ENCODE measurements around the gene KLC1.
A peak's percentile ranks its signal among the peaks of the same experiment; 100 is the strongest.
"Not testable (repeated sequence)": the region's sequence is repeated elsewhere in the genome, so short reads cannot be mapped to it uniquely, and the experiment has no call there.

Gene KLC1

GRCh38 chr14:103628684-103629502 lies at the start of gene KLC1:
KLC1 (plus strand) TSS chr14:103629211; CDS start chr14:103654565, 25,354 bp downstream.
- DNase-seq = peak; percentile 90

- no peak for DNase-seq
Observed at GRCh38 chr14:103581206-103581605, 47.8 kb upstream of the KLC1 start.

- DNase-seq = no peak
Observed at GRCh38 chr14:103581954-103582703, 46.9 kb upstream of the KLC1 start.

- DNase-seq = no peak
Observed at GRCh38 chr14:103584326-103584915, 44.6 kb upstream of the KLC1 start.

GRCh38 chr14:103593577-103593976 lies 35.4 kb upstream of the KLC1 start:
- DNase-seq = peak; percentile 30

GRCh38 chr14:103594265-103594664 lies 34.7 kb upstream of the KLC1 start:
- DNase-seq = no peak

GRCh38 chr14:103597623-103598377 lies 31.2 kb upstream of the KLC1 start:
- DNase-seq = no peak

GRCh38 chr14:103600503-103600902 lies 28.5 kb upstream of the KLC1 start:
- DNase-seq = no peak

- no peak for DNase-seq
Observed at GRCh38 chr14:103604620-103605019, 24.4 kb upstream of the KLC1 start.

- DNase-seq = peak; percentile 80
Observed at GRCh38 chr14:103606963-103607668, 21.9 kb upstream of the KLC1 start.

GRCh38 chr14:103607822-103608221 lies 21.2 kb upstream of the KLC1 start:
- no peak for DNase-seq

- not testable (repeated sequence) for DNase-seq
Observed at GRCh38 chr14:103609081-103609480, 19.9 kb upstream of the KLC1 start.

- DNase-seq = no peak
Observed at GRCh38 chr14:103611215-103611614, 17.8 kb upstream of the KLC1 start.

- DNase-seq = no peak
Observed at GRCh38 chr14:103613517-103613916, 15.5 kb upstream of the KLC1 start.

GRCh38 chr14:103616635-103617300 lies 12.2 kb upstream of the KLC1 start:
- DNase-seq = no peak

- DNase-seq = no peak
Observed at GRCh38 chr14:103619057-103619456, 10.0 kb upstream of the KLC1 start.

GRCh38 chr14:103621860-103622259 lies 7.2 kb upstream of the KLC1 start:
- no peak for DNase-seq

GRCh38 chr14:103623308-103623707 lies 5.7 kb upstream of the KLC1 start:
- DNase-seq = no peak

- DNase-seq = no peak
Observed at GRCh38 chr14:103623883-103624482, 5.0 kb upstream of the KLC1 start.

GRCh38 chr14:103624860-103625259 lies 4.2 kb upstream of the KLC1 start:
- peak; percentile 18 for DNase-seq

All from activated CD4-positive, alpha-beta T cell treated with anti-CD3 and anti-CD28 coated beads, Interleukin-2, Interleukin-6, amounts not matched to agents 100 ng/mL and 50 ng/mL, durations not matched to agents 16 hours and 8 hours (primary cell).